ENCODE data around the gene GRPEL1.
"Not testable (repeated sequence)": the region's sequence is repeated elsewhere in the genome, so short reads cannot be mapped to it uniquely, and the experiment has no call there.

Gene GRPEL1

GRCh38 chr4:7067452-7068278 is at the start of gene GRPEL1:
Gene GRPEL1, minus strand, starts transcription at chr4:7068064. Its CDS starts 32 bp downstream, at chr4:7068032.
- peak; percentile 93 for DNase-seq

DNA sequence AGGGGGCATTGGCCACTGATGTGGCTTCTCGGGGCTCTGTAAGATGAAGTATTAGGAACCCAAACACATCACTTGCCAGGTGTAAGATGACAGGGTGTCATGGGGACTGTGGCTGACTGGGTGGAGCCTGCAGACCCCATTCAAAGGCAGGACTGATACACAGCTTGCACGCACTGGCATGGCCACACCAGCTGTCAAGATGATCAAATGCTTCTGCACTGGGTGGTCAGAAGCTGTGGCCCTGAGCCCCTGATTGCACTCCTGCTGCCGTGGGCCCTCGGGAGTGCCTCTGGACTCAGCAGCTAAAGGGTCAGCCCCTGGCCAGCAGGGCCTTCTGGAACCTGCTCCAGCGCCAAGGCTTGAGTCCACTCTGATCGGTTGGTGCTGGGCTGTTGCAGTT is 48.8 kb upstream of the GRPEL1 start:
- DNase-seq: no peak

DNA sequence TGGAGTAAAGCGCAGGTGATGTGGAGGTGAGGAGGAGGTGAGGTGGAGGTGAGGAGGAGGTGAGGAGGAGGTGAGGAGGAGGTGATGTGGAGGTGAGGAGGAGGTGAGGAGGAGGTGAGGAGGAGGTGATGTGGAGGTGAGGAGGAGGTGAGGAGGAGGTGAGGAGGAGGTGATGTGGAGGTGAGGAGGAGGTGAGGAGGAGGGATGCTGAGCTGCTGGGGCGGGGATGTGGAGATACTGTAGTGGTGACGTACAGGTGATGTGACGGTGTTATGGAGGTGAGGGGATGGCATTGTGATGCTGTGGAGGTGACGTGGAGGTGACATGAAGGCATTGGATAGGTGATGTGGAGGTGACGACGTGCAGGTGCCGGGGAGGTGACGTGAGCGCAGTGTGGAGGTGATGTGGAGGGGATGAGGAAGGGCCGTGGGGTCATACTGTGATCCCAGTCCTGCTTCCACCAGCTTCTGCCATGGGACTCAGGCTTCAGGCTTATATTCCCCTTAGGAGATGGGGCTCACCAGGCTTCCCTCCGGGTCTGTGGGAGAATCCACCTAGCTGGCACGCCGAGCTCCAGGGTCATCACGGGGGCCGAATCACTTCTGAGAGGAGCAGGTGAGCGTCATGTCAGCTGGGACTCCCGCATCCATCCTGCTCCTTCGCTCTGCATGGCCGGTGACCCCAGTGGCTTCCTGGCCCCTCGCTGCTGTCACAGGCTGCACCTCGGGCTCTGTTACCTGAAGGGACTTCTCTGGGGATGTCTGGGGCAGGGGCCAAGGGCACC is 47.9 kb upstream of the GRPEL1 start:
- DNase-seq: no peak

GRCh38 chr4:7112656-7113055 is 44.8 kb upstream of the GRPEL1 start:
- DNase-seq: no peak

- no peak for DNase-seq
These were observed 43.6 kb upstream of the GRPEL1 start for GRCh38 chr4:7111441-7111840.

- DNase-seq: no peak
These were observed 42.7 kb upstream of the GRPEL1 start for GRCh38 chr4:7110546-7110945.

- no peak for DNase-seq
These were observed 41.3 kb upstream of the GRPEL1 start for GRCh38 chr4:7109169-7109568.

DNA sequence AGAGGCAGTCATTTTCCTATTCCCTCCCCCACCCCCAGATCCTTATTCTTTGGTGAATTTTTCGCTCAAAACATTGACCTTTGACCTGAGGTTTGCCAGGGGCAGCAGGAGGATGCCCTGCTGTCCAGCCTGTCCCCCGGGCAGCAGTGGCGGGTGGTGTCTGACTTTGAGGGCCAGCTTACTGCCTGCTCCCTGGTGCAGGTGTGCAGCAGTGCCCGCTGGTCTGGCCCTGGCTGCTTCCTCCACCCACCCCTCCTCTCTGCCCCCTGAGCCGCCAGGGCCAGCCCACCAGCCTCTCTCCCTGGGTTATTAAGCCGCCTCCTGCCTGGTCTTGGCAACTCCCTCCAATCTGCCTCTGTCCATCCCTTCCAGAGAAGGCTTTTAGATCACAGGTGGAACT is 40.8 kb upstream of the GRPEL1 start:
- no peak for DNase-seq

DNA sequence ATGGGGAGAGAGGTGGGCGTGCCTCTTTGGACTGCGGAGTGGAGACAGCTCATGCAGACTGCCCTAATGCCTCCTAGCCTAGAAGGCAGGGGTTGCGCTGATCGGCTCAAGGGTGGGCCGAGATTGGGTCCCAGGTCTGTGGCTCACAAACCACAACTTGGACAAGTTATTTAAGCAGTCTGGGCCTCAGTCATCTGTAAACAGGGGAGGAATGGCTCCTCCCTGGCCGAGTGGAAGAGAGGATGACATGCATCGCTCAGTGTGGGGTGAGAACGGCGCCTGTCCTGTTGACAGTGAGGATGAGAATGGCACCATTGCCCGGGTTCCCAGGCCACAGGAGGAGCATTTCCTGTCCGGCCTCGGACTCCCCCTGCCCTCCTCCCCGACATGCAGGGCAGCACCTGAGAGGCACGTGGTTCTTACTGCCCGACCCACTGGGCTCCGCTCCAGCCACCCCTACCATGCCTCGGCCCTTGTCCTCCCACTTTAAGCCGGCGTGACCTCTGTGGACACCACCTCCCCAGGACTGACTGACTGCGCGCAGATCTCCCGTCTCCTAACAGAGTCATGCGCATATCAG is 40.3 kb upstream of the GRPEL1 start:
- DNase-seq: no peak

GRCh38 chr4:7107166-7107905 is 39.5 kb upstream of the GRPEL1 start:
- no peak for DNase-seq

DNA sequence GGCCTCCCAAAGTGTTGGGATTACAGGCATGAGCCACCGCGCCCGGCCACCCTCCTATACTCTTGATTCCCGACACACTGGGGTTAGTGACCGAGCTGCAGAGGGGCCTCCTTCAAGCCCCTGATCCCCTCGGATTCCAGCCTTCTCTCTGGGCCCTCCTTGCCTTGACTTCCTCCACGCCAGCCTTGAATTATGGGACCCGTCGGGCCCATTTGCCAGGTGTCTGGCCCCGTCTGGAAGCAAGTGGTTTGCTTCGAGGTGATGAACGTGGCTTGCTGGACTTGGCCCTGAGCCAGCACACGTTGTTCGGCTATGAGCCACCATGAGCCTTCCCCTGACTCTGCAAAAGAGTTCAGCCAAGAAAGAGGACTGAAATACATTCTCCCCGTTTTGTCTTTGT is 37.4 kb upstream of the GRPEL1 start:
- DNase-seq: no peak

DNA sequence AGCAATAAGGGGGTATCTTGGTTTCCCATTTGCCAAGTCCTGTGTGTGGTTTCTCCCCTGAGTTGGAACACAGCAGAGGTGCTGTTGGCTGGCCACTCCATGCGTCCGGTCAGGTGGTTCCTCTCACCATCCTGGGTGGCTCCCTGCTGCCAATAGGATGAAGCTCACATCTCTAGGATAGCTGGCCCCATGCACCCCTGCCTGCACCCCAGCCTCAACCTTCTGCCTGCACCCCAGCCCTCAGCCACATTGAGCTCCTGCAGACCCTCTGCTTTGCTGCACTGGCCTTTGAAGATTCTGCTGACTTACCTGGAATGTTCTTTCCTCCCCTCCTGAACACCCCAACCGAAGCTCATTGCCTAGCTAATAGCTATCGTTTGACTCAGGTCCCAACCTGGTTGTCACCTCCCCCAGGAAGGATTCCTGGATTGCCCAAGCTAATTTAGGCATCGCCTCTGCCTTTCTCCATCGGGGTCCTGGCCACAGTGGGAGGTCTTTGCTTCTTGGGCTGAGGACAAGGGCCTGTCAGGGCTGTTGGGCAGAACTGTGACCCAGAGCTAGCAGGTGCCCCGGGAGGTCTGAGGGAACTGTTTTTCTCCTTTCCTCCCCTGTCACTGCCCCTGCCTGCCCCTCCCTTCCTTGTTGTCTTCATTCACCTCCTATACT is 36.6 kb upstream of the GRPEL1 start:
- DNase-seq: no peak

DNA sequence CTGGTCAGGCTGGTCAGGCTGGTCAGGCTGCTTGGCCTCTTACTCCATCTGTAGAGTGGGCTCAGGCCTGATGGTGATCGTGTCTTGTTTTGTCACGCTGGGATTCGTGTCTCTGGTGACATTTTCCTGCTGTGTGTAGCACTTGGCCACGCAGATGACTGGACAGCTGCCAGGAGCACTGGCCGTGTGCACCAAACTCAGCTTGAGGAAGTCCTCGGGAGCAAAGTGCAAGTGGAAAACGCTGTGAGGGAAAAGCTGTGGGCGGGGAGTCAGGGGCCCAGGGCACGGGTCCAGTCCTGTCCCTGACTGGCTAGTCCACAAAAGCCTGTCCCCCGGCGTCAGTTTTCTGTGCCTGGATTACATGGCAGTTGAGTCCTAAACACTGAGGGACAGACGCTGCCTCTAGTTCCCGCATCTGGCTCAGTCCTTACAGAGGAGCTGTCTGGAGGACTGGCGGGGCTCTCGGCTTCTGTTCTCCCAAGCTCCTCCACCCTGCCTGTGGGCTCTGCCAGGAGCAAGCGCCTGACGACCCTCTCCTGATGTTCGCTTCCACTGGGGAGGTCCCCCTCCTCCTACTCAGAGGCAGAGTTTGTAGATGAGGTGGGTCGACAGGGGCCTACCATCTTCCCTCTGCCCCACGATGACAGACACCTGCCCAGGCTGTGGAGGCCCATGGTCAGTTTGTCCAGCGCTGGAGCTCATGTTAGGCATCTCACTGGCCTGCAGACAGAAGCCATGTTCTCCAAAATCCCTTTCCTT is 35.9 kb upstream of the GRPEL1 start:
- DNase-seq: no peak

GRCh38 chr4:7103031-7103606 is 35.3 kb upstream of the GRPEL1 start:
- DNase-seq: peak; percentile 57

DNA sequence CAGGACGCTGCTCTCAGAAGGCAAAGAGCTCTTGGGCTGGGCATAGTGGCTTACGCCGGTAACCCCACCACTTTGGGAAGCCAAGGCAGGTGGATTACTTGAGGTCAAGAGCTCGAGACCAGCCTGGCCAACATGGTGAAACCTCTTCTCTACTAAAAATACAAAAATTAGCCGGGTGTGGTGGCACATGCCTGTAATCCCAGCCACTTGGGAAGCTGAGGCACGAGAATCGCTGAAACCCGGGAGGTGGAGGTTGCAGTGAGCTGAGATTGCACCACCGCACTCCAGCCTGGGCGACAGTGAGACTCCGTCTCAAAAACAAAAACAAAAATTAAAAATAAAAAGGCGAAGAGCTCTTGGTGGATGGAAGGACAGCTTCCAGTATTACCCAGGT is 34.6 kb upstream of the GRPEL1 start:
- not testable (repeated sequence) for DNase-seq

DNA sequence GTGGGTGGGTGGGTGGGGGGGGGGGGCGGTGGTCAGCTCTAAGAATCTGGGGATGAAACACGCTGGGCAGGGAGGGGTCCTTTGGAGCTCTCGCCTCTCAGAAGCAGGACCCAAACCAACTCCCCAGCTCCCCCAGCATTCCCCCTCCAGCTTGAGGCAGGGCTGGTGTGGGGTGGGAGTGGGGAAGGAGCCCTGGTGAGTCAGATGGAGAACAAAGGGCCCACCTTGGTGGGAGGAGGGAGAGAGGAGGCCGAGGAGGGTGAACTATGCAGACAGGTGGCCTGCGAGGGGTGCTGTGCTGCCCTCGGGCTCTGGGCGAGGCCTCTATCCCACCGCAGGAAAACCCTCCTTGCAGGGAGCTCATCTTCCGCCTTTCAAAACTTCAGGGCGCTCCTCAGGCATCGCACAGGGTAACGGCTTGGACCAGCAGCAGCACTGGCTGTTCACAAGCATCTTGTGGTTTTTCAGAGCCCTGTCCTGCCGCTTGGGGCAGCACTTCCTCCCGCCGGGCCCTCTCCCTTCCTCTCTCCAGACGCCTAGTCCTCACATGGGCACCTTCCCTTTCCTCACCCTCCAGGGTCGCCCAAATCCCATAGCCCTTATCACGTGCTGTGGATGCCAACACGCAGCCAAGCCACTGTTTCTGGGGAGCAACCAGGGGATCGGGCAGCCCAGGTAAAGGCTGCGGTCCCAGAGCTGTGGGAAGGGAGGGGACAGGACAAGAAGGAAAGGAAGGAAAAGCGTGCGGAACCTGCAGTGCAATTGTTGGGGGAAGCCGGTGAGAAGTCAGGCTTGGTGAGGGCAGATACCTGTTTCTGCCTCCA is 34.0 kb upstream of the GRPEL1 start:
- peak; percentile 37 for DNase-seq

DNA sequence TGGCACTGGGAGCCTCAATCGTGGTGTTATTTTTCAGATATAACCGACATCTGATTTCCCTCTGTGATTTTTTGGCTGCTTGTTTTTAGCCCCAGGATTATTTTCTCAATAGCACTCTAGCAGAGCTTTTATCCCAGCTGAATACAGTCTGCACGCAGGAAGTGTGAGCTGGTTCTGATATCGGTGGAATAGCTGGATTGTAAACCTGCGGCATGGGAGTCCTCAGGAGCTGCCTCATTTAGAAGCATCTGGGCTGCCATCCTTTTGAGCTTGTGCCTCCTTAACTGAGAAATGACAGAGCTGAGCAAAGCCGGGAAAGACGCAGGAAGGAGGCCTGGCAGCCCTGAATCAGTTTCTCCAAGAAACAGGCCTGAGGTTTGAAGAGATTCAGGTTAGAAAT is 28.4 kb upstream of the GRPEL1 start:
- no peak for DNase-seq

DNA sequence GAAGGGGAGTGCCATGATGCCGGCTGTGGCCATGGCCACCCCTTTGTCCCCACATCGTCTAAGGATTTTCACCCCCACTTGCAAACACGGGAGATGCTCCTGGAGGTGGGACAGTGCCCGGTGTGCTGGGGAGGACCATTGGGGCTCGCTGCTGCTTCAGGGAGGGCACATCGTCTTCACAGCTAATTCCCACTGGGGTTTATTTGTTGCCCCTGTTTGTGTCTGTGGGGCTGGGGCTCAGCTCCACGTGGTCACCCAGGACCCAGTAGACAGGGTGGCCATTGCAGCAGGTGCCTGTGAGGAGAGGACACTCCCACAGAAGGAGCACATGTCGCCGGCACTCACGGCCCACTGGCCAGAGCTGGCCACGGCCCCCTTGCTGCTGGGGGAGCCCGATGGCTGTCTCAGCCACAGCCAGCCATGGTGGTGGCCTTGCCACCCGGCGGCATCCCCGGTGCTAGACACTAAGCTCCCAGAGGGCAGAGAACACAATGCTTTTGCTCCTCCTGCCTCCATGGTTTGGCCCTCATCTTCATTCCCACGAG is 27.8 kb upstream of the GRPEL1 start:
- DNase-seq: no peak

GRCh38 chr4:7094916-7095315 is 27.1 kb upstream of the GRPEL1 start:
- DNase-seq: no peak

DNA sequence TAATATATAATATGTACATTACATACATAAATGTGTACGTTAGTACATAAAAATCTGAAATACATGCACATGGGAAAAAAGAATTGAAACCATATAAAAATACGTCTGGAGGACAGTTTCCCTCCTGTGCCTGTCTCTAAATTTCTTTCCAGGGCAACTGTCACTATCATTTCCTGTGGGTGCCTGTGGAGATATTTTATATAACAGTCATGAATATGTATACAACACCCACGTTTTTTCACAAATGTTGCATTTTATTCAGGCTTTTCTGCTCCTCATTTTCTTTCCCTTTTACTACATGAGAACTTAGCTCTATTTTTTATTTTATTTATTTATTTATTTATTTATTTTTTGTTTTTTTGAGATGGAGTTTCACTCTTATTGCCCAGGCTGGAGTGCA is 24.2 kb upstream of the GRPEL1 start:
- DNase-seq: no peak
